Effector CD4-positive, alpha-beta T cell (primary cell): ENCODE results near the gene CHN2.
A peak's percentile ranks its signal among the peaks of the same experiment; 100 is the strongest.

ENCODE experiments used
- DNase-seq: peaks from one replicate; pipeline ENCODE4 v3.0.0-alpha.2; 2020

The CHN2 gene

GRCh38 chr7:29370531-29371314 lies 176.1 kb downstream of the CHN2 start:
- no peak for DNase-seq

- no peak for DNase-seq
Measured at GRCh38 chr7:29371472-29371871, 176.9 kb downstream of the CHN2 start.

GRCh38 chr7:29372351-29373090 lies 177.9 kb downstream of the CHN2 start:
- no peak for DNase-seq

- no peak for DNase-seq
Measured at GRCh38 chr7:29375641-29376562, 181.3 kb downstream of the CHN2 start.

- no peak for DNase-seq
Measured at GRCh38 chr7:29377718-29378117, 183.1 kb downstream of the CHN2 start.

GRCh38 chr7:29379551-29379950 lies 185.0 kb downstream of the CHN2 start:
- DNase-seq = no peak

- no peak for DNase-seq
Measured at GRCh38 chr7:29381206-29382094, 186.9 kb downstream of the CHN2 start.

- DNase-seq = no peak
Measured at GRCh38 chr7:29384277-29384676, 189.7 kb downstream of the CHN2 start.

- DNase-seq = no peak
Measured at GRCh38 chr7:29385214-29385814, 190.7 kb downstream of the CHN2 start.

GRCh38 chr7:29386196-29386765 lies 191.7 kb downstream of the CHN2 start:
- no peak for DNase-seq

GRCh38 chr7:29391262-29391661 lies 196.7 kb downstream of the CHN2 start:
- DNase-seq = no peak

GRCh38 chr7:29394321-29394720 lies 199.7 kb downstream of the CHN2 start:
- DNase-seq = no peak

GRCh38 chr7:29396563-29396962 lies 202.0 kb downstream of the CHN2 start:
- no peak for DNase-seq

GRCh38 chr7:29397398-29397797 lies 202.8 kb downstream of the CHN2 start:
- no peak for DNase-seq

- no peak for DNase-seq
Measured at GRCh38 chr7:29398011-29398410, 203.4 kb downstream of the CHN2 start.

GRCh38 chr7:29400437-29400836 lies 205.9 kb downstream of the CHN2 start:
- no peak for DNase-seq

- no peak for DNase-seq
Measured at GRCh38 chr7:29401769-29402168, 207.2 kb downstream of the CHN2 start.

- DNase-seq = no peak
Measured at GRCh38 chr7:29405891-29406290, 211.3 kb downstream of the CHN2 start.

GRCh38 chr7:29406366-29406765 lies 211.8 kb downstream of the CHN2 start:
- no peak for DNase-seq

GRCh38 chr7:29408841-29409243 lies 214.3 kb downstream of the CHN2 start:
- DNase-seq = peak; percentile 52

- DNase-seq = no peak
Measured at GRCh38 chr7:29410996-29411395, 216.4 kb downstream of the CHN2 start.
